Transverse colon (tissue), 4 donors: ENCODE data around the gene OVOL1.

Experiments used
- CTCF ChIP-seq, 5 experiments: fragments of 200-600 bp in 3 of 5; fragments of 450-650 bp in 2 of 5; sonication (generic) in 3 of 5; IDR thresholded peaks; 1 replicate in 2 of 5; 2 replicates in 3 of 5; pipeline ENCODE4 v1.5.1; 2016 to 2017; ENCODE audit warnings: antibody characterized with exemption in 5 of 5, inconsistent platforms in 3 of 5, mild to moderate bottlenecking in 2 of 5, moderate library complexity in 1 of 5
- EP300 ChIP-seq: sonication (generic); formaldehyde crosslinking; IDR thresholded peaks from one replicate; pipeline ENCODE4 v1.6.1; 2017; ENCODE audit warnings: antibody characterized with exemption, low read depth
- POLR2A ChIP-seq: fragments of 450-650 bp; IDR thresholded peaks from one replicate; pipeline ENCODE4 v1.6.1; 2016; ENCODE audit warnings: antibody characterized with exemption, mild to moderate bottlenecking, moderate library complexity
- POLR2AphosphoS5 ChIP-seq, 3 donors: sonication (generic); formaldehyde crosslinking; IDR thresholded peaks; one replicate each; pipeline ENCODE4 v1.6.1; 2016; ENCODE audit warnings: antibody characterized with exemption in 3 of 3

- TF ChIP-seq CTCF (IDR thresholded peaks at IDR 0.05) (no peak), POLR2AphosphoS5 (IDR thresholded peaks at IDR 0.05) (no peak), POLR2A (no peak), EP300 (no peak)
Observed at GRCh38 chr11:65741185-65741584, 45.7 kb upstream of the OVOL1 start.
